ENCODE measurements around the gene SMARCA4.

GRCh38 chr19:10979951-10980381, 19.1 kb downstream of the SMARCA4 start:
- TF ChIP-seq POLR2A (IDR thresholded peaks at IDR 0.05; ENCODE audit: low read depth, low read length) (no peak), TAF1 (IDR thresholded peaks at IDR 0.05; ENCODE audit: borderline replicate concordance, low read depth, low read length) (no peak), POLR2AphosphoS5 (IDR thresholded peaks at IDR 0.05; ENCODE audit: low read depth, low read length) (no peak)
